Sigmoid colon (tissue), 4 donors: ENCODE measurements around the gene MAGI2.

Source experiments
- EP300 ChIP-seq, 4 donors: sonication (generic); formaldehyde crosslinking; IDR thresholded peaks; one replicate each; pipeline ENCODE4 v1.6.1; 2017; ENCODE audit warnings: antibody characterized with exemption in 4 of 4
- TF ChIP-seq, protein P1 (sequence below), 4 experiments: fragments of 450-650 bp in 3 of 4; fragments of 200-600 bp in 1 of 4; IDR thresholded peaks; one replicate each; pipeline ENCODE4 v1.5.1; 2016 to 2019; ENCODE audit warnings: antibody characterized with exemption in 4 of 4, mild to moderate bottlenecking in 3 of 4, moderate library complexity in 2 of 4

DNA sequence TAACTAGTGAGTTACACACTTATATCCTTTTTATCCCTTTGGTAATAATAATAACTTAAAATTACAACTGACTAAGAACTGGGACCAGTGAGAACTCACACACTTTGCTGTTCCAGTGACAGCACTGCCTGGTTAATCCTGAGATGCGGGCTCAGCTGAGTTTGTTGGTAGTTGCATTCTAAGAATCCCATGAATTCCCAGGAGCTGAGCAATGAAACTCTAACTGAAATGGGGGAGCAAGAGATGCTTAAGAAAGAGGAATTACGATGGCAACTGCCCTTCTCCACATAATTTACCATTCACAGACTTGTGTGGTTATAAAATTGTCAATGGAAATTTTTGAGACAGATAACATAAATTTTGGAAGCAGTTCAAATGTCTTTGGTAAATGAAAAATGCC is 659.4 kb downstream of the MAGI2 start:
- TF ChIP-seq, protein P1, sequence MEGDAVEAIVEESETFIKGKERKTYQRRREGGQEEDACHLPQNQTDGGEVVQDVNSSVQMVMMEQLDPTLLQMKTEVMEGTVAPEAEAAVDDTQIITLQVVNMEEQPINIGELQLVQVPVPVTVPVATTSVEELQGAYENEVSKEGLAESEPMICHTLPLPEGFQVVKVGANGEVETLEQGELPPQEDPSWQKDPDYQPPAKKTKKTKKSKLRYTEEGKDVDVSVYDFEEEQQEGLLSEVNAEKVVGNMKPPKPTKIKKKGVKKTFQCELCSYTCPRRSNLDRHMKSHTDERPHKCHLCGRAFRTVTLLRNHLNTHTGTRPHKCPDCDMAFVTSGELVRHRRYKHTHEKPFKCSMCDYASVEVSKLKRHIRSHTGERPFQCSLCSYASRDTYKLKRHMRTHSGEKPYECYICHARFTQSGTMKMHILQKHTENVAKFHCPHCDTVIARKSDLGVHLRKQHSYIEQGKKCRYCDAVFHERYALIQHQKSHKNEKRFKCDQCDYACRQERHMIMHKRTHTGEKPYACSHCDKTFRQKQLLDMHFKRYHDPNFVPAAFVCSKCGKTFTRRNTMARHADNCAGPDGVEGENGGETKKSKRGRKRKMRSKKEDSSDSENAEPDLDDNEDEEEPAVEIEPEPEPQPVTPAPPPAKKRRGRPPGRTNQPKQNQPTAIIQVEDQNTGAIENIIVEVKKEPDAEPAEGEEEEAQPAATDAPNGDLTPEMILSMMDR (IDR thresholded peaks at IDR 0.05), result no peak
- TF ChIP-seq EP300 (IDR thresholded peaks at IDR 0.05), result no peak
